Natural killer cell treated with Interleukin-12 subunit alpha and Interleukin-12 subunit beta and Interleukin-15 and Interleukin-18, amount 100 ng/mL, for 72 hours (primary cell): ENCODE results near the gene TFDP2. TPM values are rescaled to one million over a fixed set of nuclear protein-coding genes. Genes with fewer than 3 reads are reported as not detected.
"Not testable (repeated sequence)": the region's sequence is repeated elsewhere in the genome, so short reads cannot be mapped to it uniquely, and the experiment has no call there.

Source experiments
- ATAC-seq, 2 donors: fragments of 150-1000 bp; cut with Tn5 transposase in 1 of 2; sonication (Bioruptor Pico), chemical (Tn5 transposase) in 1 of 2; 2 replicates each; pipeline ENCODE4 v1.10.0; 2021
- DNase-seq: peaks from one replicate; pipeline ENCODE4 v3.0.0; 2022; ENCODE audit warnings: low spot score
- H3K27ac Mint-ChIP-seq, 2 donors: 1 replicate in 1 of 2; 2 replicates in 1 of 2; pipeline ENCODE4 v1.8.0; 2022; ENCODE audit warnings: mixed read lengths in 2 of 2, mild to moderate bottlenecking in 1 of 2, moderate library complexity in 1 of 2
- H3K27me3 Mint-ChIP-seq, 2 donors: 1 replicate in 1 of 2; 2 replicates in 1 of 2; pipeline ENCODE4 v1.8.0; 2022; ENCODE audit warnings: mixed read lengths in 2 of 2
- H3K36me3 Mint-ChIP-seq: one replicate; pipeline ENCODE4 v1.8.0; 2022; ENCODE audit warnings: mixed read lengths
- H3K4me1 Mint-ChIP-seq, 2 donors: 1 replicate in 1 of 2; 2 replicates in 1 of 2; pipeline ENCODE4 v1.8.0; 2022; ENCODE audit warnings: low read depth in 2 of 2, mixed read lengths in 2 of 2, mild to moderate bottlenecking in 1 of 2
- H3K4me3 Mint-ChIP-seq: one replicate; pipeline ENCODE4 v1.8.0; 2022; ENCODE audit warnings: mixed read lengths
- H3K9me3 Mint-ChIP-seq: 2 replicates; pipeline ENCODE4 v1.8.0; 2022; ENCODE audit warnings: mixed read lengths
- total RNA-seq, 2 donors: library from RNA; stranded (reverse); gene quantifications; one replicate each; pipeline ENCODE4 v1.2.3, GENCODE V29; 2022

The TFDP2 gene
- total RNA-seq, 2 donors from 2014 or later, result 37.1 to 47.8 TPM

DNA sequence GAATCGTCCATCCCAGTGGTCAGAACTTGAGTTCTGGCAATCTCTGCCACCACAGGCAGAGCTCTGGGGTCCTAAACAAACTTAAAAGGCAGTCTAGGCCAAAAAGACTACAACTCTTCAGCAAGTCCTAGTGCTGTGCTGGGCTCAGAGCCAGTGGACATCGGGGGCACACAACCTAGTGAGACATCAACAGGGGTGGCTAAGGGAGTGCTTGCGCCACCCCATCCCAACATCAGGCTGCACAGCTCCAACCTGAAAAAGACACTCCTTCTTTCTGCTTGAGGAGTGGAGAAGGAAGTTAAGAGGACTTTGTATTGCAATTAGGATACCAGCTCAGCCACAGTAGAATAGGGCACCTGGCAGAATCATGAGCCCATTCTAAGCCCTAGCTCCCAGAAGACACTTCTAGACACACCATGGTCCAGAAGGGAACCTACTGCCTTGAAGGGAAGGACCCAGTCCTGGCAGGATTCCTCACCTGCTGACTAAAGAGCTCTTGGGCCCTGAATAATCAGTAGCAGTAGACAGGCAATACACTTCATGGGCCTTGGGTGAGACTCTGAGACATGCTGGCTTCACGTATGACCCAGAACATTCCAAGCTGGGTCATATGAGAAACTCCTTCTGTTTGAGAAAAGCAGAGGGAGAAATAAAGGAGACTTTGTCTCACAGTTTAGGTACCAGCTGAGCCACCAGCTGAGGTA is 72.0 kb downstream of the TFDP2 start:
- Mint-ChIP-seq H3K4me1 (peaks cover 16 to 21% of the 10 kb centered on the region in 2 donors), H3K9me3 (no peaks in the 10 kb centered on the region), H3K27ac (no peak overlapping the region), H3K4me3 (no peak overlapping the region), H3K36me3 (peaks cover 6% of the 10 kb centered on the region), H3K27me3 (no peaks in the 10 kb centered on the region)
- DNase-seq (no peak), ATAC-seq (peak in 1 of 2 donors; percentile 57)

DNA sequence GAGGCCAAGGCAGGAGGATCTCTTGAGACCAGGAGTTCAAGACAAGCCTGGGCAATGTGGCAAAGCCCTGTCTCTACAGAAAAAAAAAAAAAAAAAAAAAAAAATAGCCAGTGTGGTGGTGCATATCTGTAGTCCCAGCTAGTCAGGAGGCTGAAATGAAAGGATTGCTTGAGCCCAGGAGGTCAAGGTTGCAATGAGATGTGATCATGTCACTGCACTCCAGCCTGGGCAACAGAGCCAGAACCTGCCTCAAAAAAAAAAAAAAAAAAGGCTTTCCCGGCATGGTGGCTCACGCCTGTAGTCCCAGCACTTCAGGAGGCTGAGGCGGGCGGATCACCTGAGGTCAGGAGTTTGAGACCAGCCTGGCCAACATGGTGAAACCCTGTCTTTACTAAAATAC is 73.7 kb downstream of the TFDP2 start:
- not testable (repeated sequence) for H3K9me3 Mint-ChIP-seq, DNase-seq, H3K27ac Mint-ChIP-seq

DNA sequence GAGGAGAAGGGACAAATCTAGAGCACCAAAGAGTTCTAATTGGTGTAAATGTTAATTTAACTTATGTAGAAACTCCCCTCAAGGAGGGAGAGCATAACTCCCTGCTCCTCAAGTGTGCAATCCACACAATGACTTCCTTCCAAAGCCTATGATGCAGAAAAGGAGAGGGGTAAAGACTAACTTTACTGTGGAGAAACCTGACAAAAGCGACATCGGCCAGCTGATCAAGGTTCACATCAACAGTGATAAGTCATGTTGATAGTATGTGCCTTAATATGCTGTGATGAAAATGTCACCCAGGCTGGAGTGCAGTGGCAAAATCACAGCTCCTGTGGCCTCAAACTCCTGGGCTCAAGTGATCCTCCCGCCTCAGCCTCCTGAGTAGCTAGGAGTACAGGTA is 76.5 kb downstream of the TFDP2 start:
- H3K9me3 Mint-ChIP-seq, result no peaks in the 10 kb centered on the region
- ATAC-seq (no peak), DNase-seq (no peak)
- H3K4me3 Mint-ChIP-seq, result no peak overlapping the region
- no peaks in the 10 kb centered on the region for H3K36me3 Mint-ChIP-seq
- H3K4me1 Mint-ChIP-seq, result peaks cover 14 to 24% of the 10 kb centered on the region in 2 donors
- no peak overlapping the region for H3K27ac Mint-ChIP-seq
- H3K27me3 Mint-ChIP-seq, result no peaks in the 10 kb centered on the region

More for the DNA sequence above, 73.7 kb downstream of the TFDP2 start:
- H3K36me3 Mint-ChIP-seq, ATAC-seq, H3K27me3 Mint-ChIP-seq, H3K4me3 Mint-ChIP-seq: not testable (repeated sequence)
- H3K4me1 Mint-ChIP-seq, result peaks cover 25 to 30% of the 10 kb centered on the region in 2 donors

DNA sequence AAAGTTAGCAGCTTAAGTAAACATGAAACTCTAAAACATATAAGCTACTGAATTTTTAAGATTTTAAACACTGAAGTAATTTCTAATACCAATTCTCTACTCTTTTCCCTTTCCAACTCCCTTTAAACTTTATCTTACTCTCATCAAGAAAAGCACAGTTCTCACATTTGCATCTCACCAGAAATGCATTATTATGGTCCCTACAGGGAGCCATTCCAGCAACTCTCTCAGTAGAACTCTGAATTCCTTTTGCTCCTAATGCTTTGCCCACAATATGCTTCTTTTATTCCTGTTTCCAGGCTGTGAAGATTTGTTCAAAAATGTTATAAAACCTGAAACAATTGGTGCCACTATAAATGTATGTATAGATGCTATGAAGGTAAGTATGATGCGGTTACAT is 83.4 kb downstream of the TFDP2 start:
- no peak overlapping the region for H3K27ac Mint-ChIP-seq
- DNase-seq (no peak), ATAC-seq (no peak)
- H3K9me3 Mint-ChIP-seq, result no peaks in the 10 kb centered on the region
- peaks cover 0 to 23% of the 10 kb centered on the region in 2 donors for H3K4me1 Mint-ChIP-seq
- H3K36me3 Mint-ChIP-seq, result no peaks in the 10 kb centered on the region
- no peak overlapping the region for H3K4me3 Mint-ChIP-seq
- H3K27me3 Mint-ChIP-seq, result no peaks in the 10 kb centered on the region

DNA sequence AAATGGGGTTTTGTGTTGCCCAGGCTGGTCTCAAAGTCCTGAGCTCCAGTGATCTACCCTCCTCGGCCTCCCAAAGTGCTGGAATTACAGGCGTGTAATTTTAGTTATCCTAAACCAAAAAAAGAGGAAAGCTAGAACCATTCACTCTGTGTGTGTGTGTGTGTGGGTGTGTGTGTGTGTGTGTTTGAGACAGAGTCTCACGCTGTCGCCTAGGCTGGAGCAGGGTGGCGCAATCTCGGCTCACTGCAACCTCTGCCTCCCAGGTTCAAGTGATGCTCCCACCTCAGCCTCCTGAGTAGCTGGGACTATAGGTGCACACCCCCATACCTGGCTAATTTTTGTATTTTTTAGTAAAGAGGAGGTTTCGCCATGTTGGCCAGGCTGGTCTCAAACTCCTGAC is 84.0 kb downstream of the TFDP2 start:
- Mint-ChIP-seq H3K36me3 (no peaks in the 10 kb centered on the region), H3K4me1 (peaks cover 0 to 20% of the 10 kb centered on the region in 2 donors), H3K27ac (no peak overlapping the region), H3K9me3 (no peaks in the 10 kb centered on the region), H3K27me3 (no peaks in the 10 kb centered on the region), H3K4me3 (no peak overlapping the region)
- DNase-seq (no peak), ATAC-seq (no peak)

DNA sequence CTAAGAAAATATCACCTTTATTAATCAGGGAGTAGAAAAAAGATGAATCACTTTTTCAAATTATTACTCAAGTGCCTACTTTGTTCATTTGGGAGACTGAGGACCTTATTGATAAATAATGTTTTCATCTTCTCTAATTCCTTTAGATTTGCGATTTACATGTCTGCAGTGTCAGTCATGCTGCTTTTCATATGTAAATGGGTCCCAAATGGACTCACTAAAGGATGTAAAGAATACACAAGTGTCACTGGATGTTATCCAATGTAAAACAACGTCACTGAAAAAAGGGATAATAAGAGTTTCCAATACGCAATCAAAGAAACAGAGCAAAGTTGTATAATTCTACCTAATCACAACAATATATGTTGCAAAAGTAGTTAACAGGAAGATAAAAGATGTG is 84.9 kb downstream of the TFDP2 start:
- no peaks in the 10 kb centered on the region for H3K27me3 Mint-ChIP-seq
- ATAC-seq (no peak), DNase-seq (no peak)
- no peaks in the 10 kb centered on the region for H3K9me3 Mint-ChIP-seq
- H3K27ac Mint-ChIP-seq, result no peak overlapping the region
- H3K4me1 Mint-ChIP-seq, result peaks cover 0 to 20% of the 10 kb centered on the region in 2 donors
- no peak overlapping the region for H3K4me3 Mint-ChIP-seq
- no peaks in the 10 kb centered on the region for H3K36me3 Mint-ChIP-seq

DNA sequence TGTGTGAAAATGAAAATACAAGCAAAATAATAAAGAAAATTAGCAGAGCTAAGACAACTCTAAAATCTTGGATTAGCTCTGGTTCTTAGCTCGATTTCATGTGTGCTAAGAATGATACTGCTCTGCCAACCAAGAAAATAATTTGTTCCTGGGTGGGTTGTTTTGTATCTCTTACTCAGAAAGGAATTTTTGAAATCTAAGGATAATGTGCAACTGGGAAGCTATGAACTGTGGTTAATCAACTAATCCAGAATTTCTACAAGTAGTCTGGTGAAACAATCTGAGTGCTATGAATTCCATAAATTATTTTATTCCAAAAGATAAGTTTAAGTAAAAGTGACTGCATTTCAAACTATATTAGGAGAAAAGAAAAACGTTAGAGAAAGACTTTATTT is 92.0 kb downstream of the TFDP2 start:
- no peak overlapping the region for H3K27ac Mint-ChIP-seq
- H3K9me3 Mint-ChIP-seq, result no peaks in the 10 kb centered on the region
- no peaks in the 10 kb centered on the region for H3K27me3 Mint-ChIP-seq
- H3K4me1 Mint-ChIP-seq, result peaks cover 8 to 13% of the 10 kb centered on the region in 2 donors
- ATAC-seq (no peak), DNase-seq (no peak)
- peaks cover 8% of the 10 kb centered on the region for H3K36me3 Mint-ChIP-seq
- no peak overlapping the region for H3K4me3 Mint-ChIP-seq

DNA sequence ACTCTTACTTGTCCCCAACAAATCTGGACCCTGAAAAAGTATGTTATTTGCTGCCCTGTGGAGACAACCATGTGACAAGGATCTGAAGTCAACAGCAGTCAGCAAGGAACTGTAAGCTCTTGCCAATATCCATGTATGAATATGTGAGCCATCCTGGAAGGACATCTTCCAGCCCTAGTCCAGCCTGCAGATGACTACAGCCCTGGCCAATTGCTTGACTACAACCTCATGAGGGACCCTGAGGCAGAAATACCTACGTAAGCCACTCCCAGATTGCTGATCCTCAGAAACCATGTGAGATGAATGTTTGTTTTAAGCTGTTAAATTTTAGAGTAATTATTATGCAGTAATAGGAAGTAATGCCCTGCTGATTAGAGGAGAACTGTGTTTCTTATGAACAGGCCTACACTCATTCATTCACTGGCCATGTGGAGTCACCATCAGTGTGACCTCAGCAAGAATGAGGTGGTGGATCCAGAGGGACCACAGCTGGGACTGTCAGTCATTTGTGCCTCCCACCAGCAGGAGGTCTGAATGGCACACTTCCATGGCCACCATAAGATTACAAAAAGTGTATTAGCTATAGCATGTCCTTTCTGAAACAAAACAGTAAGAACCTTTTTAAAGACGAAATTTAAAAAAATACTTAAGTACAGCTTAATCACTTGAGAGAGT is 92.6 kb downstream of the TFDP2 start:
- Mint-ChIP-seq H3K27ac (no peak overlapping the region), H3K36me3 (peaks cover 8% of the 10 kb centered on the region), H3K27me3 (no peaks in the 10 kb centered on the region), H3K9me3 (no peaks in the 10 kb centered on the region), H3K4me3 (no peak overlapping the region), H3K4me1 (peaks cover 8 to 10% of the 10 kb centered on the region in 2 donors)
- ATAC-seq, result no peak
- DNase-seq, result no peak

DNA sequence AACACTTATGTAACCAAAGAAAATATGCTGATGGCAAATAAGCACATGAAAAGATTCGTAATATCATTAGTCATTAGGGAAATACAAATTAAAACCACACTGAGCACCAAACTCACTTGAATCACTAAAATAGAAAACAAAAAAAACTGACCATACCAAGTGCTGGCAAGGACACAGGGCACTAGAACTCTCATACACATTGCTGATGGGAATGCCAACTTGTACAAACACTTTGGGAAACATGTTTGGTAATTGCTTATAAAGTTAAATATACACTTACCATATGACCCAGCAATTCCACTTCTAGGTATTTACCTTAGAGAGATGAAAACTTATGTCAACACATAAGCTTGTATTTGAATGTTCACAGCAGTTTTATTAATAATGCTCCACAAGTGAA is 95.5 kb downstream of the TFDP2 start:
- DNase-seq (no peak), ATAC-seq (no peak)
- H3K27ac Mint-ChIP-seq, result peak overlapping the region in 1 of 2 donors; percentile 73
- H3K4me3 Mint-ChIP-seq, result no peak overlapping the region
- H3K27me3 Mint-ChIP-seq, result no peaks in the 10 kb centered on the region
- H3K36me3 Mint-ChIP-seq, result peaks cover 8% of the 10 kb centered on the region
- peaks cover 8 to 9% of the 10 kb centered on the region in 2 donors for H3K4me1 Mint-ChIP-seq
- H3K9me3 Mint-ChIP-seq, result no peaks in the 10 kb centered on the region

DNA sequence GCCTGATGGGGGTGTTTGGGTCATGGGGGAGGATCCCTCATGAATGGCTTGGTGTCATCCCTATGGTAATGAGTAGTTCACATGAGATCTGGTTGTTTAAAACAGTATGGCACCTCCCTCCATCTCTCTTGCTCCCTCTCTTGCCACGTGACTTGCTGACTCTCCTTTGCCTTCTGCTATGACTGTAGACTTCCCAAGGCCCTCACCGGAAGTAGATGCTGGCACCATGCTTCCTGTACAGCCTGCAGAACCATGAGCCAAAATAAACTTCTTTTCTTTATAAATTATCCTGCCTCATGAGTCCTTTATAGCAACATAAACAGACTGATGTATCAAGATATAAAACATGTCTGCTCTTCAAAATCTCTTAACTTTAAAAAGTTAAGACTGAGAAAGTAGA is 96.1 kb downstream of the TFDP2 start:
- peaks cover 8% of the 10 kb centered on the region for H3K36me3 Mint-ChIP-seq
- DNase-seq (no peak), ATAC-seq (peak in 1 of 2 donors; percentile 68)
- no peaks in the 10 kb centered on the region for H3K27me3 Mint-ChIP-seq
- peak overlapping the region in 1 of 2 donors; percentile 73 for H3K27ac Mint-ChIP-seq
- H3K9me3 Mint-ChIP-seq, result no peaks in the 10 kb centered on the region
- no peak overlapping the region for H3K4me3 Mint-ChIP-seq
- peaks cover 8 to 9% of the 10 kb centered on the region in 2 donors for H3K4me1 Mint-ChIP-seq

DNA sequence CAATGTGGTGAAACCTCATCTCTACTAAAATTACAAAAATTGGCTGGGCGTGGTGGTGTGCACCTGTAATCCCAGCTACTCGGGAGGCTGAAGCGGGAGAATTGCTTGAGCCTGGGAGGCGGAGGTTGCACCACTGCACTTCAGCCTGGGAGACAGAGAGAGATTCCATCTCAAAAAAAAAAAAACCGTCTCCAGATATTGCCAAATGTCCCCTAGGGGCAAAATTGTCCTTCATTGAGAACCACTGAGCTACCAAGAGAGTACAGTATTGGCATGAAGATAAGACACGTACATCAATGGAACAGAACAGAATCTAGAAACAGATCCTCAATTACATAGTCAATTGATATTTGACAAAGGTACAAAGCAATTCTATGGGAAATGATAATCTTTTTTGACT is 98.0 kb downstream of the TFDP2 start:
- ATAC-seq (no peak), DNase-seq (no peak)
- Mint-ChIP-seq H3K4me1 (peaks cover 8 to 13% of the 10 kb centered on the region in 2 donors), H3K27me3 (no peaks in the 10 kb centered on the region), H3K27ac (no peak overlapping the region), H3K36me3 (peaks cover 8% of the 10 kb centered on the region), H3K9me3 (no peaks in the 10 kb centered on the region), H3K4me3 (no peak overlapping the region)

DNA sequence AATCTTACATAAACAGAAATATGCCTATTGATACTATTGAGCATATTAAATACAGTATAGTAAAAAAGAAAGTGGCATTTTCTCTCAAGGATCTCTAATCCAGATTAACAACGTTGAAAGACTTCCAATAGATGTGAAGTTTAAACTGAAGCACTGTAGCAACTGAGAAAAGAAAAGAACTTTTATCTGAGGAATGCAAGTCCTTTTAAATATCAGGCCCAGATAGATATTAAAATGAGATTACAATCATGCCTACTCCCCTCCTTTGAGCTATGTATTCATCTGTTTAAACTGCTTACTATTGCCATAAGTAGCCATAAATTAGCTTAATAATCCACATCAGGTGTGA is 102.3 kb downstream of the TFDP2 start:
- Mint-ChIP-seq H3K9me3 (no peaks in the 10 kb centered on the region), H3K4me1 (peaks cover 0 to 6% of the 10 kb centered on the region in 2 donors), H3K4me3 (no peak overlapping the region), H3K36me3 (no peaks in the 10 kb centered on the region), H3K27ac (peak overlapping the region in 1 of 2 donors; percentile 70), H3K27me3 (no peaks in the 10 kb centered on the region)
- DNase-seq (no peak), ATAC-seq (no peak)

DNA sequence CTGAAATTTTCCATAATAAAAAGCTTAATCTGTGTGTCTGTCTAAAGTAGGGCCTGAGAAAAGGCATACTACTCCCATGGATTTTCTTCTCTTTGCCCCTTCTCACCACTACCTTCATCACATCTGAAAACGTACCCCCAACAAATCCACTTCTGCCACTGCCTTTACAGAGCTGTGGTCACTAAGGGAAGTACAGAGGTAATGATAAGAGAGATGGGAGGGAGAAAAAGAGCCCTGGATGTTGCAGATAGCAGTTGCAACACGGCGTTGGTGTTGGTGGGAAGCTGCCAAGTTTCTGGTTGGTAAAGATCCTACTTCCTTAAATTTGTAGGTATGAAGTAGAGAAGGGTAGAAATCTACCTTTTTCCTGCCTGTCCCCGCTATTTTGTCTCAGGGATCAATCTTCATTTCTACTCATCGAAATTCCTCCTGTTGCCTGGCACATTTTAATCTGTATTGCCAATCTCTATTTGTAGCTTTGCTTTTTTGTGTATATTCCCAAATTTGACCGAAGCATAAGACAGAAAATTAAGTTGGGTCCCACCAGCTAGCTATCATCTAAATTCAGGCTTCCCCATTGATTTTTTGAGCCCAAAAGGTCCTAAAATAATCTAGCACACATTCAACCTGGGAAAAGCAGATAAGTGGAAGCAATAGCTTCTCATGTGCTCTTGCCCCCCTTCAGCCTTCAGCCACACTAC is 102.9 kb downstream of the TFDP2 start:
- Mint-ChIP-seq H3K4me3 (no peak overlapping the region), H3K4me1 (peaks cover 0 to 6% of the 10 kb centered on the region in 2 donors), H3K36me3 (no peaks in the 10 kb centered on the region), H3K9me3 (no peaks in the 10 kb centered on the region), H3K27me3 (no peaks in the 10 kb centered on the region), H3K27ac (peak overlapping the region in 1 of 2 donors; percentile 70)
- DNase-seq (no peak), ATAC-seq (no peak)

DNA sequence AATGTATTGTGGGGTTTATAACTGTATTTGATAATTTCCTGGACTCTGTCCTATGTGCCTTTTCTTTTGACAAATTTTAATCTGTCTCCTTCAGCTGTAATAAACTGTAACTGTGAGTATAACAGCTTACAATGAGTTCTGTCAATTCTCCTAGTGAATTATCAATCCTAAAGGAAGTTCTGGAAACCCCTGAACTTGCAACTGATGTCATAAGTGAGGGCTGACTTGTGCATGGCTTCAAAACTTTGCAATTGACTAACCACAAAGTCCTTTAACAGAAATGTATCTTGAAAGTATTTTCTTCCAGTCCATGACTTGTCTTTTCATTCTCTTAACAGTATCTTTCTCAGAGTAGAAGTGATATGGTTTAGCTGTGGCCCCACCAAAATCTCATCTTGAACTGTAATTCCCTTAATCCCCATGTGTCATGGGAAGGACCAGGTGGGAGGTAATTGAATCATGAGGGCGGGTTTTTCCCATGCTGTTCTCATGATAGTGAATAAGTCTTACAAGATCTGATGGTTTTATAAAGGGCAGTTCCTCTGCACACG is 108.3 kb downstream of the TFDP2 start:
- no peak overlapping the region for H3K27ac Mint-ChIP-seq
- H3K4me1 Mint-ChIP-seq, result peaks cover 0 to 13% of the 10 kb centered on the region in 2 donors
- no peaks in the 10 kb centered on the region for H3K9me3 Mint-ChIP-seq
- H3K4me3 Mint-ChIP-seq, result no peak overlapping the region
- H3K36me3 Mint-ChIP-seq, result no peaks in the 10 kb centered on the region
- no peaks in the 10 kb centered on the region for H3K27me3 Mint-ChIP-seq
- ATAC-seq (no peak), DNase-seq (no peak)
